HFF-Myc (cell line): ENCODE measurements around the gene TXNL1.
"Not testable (repeated sequence)": the region's sequence is repeated elsewhere in the genome, so short reads cannot be mapped to it uniquely, and the experiment has no call there.

Experiments
- DNase-seq: peaks from one replicate; pipeline ENCODE4 v3.0.0-alpha.2; 2011; ENCODE audit warnings: low read depth; ENCODE audit errors: extremely low read depth
- H3K4me3 ChIP-seq: replicated peaks from 2 replicates; pipeline ENCODE4 v1.5.1; 2011; ENCODE audit warnings: low read depth, mild to moderate bottlenecking, control low read depth, low read length
- TF ChIP-seq, protein P1 (sequence below): IDR thresholded peaks from 2 replicates; pipeline ENCODE4 v1.5.1; 2012; ENCODE audit warnings: mild to moderate bottlenecking, low read depth, low read length, control low read depth; ENCODE audit errors: missing control alignments

TXNL1 gene

DNA sequence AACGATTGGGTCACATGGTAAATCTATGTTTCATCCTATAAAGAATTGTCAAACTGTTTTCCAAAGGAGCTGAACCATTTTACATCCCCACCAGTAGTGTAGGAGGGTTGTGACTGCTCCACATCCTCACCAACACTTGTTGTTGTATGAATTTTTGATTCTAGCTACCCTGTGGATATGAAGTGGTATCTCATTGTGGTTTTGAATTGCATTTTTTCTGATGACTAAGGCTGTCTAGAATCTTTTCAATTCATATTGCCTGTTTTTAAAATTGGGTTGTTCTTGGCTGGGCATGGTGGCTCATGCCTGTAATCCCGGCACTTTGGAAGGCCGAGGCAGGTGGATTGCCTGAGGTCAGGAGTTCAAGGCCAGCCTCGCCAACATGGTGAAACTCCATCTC lies 44.5 kb downstream of the TXNL1 start:
- DNase-seq = no peak
- no peak overlapping the region for H3K4me3 ChIP-seq
- TF ChIP-seq, protein P1, sequence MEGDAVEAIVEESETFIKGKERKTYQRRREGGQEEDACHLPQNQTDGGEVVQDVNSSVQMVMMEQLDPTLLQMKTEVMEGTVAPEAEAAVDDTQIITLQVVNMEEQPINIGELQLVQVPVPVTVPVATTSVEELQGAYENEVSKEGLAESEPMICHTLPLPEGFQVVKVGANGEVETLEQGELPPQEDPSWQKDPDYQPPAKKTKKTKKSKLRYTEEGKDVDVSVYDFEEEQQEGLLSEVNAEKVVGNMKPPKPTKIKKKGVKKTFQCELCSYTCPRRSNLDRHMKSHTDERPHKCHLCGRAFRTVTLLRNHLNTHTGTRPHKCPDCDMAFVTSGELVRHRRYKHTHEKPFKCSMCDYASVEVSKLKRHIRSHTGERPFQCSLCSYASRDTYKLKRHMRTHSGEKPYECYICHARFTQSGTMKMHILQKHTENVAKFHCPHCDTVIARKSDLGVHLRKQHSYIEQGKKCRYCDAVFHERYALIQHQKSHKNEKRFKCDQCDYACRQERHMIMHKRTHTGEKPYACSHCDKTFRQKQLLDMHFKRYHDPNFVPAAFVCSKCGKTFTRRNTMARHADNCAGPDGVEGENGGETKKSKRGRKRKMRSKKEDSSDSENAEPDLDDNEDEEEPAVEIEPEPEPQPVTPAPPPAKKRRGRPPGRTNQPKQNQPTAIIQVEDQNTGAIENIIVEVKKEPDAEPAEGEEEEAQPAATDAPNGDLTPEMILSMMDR = no peak

DNA sequence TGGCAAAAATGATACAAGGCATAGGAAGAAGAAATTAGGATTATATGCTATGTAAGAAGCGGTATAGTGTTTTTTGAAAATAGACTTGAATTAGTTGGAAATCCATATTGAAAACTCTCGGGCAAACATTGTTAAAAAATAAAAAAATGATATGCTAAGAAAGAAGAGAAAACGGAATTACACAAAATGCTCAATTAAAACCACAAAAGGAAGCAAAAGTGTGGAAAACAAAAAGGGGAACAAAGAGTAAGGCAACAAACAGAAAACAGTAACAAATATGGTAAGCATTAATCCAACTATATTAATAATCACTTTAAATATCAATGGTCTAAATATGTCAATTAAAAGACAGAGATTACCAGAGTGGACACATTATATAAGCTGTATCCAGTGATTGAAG lies 58.4 kb downstream of the TXNL1 start:
- no peak overlapping the region for H3K4me3 ChIP-seq
- TF ChIP-seq, protein P1 = no peak
- DNase-seq = no peak

DNA sequence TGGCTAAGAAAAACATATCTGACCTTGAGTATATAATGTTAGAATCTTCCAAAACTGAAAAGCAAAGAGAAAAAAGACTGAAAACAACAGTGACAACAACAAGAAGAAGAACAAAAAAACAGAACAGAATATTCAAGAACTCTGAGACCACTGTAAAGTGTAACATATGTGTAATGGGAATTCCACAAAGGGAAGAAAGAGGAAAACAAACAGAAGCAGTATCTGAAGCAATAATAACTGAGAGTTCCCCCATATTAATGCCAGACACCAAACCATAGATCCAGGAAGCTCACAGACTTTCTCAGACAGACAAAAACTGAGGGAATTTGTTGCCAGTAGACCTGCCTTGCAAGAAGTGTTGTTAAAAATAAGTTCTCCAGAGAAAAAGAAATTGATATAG lies 58.9 kb downstream of the TXNL1 start:
- no peak overlapping the region for H3K4me3 ChIP-seq
- TF ChIP-seq, protein P1 = no peak
- no peak for DNase-seq

DNA sequence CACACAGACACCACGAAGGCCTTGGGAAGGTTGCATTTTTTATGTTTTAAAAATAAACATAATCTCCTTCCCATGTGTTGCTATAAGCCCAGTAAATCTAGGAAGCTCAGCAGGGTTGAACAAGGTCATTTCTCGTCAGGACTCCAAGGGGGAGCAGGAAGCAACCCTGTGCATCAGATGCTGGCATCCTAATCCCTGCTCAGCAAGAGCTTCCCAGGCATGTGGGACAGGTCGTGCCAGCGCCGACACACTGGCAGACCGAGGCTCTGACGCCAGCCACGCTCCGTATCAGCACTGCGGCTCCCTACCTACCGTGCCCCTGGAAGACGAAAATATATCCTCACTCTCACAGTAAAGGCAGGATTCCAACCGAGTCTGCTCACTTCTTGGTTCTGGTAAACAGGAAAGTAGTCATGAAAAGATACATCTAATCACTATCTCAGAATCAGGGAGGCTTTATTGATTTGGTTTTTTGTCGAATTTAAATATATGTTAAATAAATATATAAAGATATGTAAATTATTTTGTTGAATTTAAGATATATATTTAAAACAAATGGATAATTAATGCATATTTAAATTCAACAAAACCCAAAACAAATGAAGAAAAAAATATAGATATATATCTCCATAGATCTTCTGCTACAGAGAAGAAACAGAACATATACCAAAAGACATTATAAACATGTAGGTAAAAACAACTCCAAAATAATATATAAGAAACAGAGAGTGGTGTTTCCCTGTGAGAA lies 61.4 kb downstream of the TXNL1 start:
- DNase-seq = no peak
- TF ChIP-seq, protein P1 = no peak
- no peak overlapping the region for H3K4me3 ChIP-seq

DNA sequence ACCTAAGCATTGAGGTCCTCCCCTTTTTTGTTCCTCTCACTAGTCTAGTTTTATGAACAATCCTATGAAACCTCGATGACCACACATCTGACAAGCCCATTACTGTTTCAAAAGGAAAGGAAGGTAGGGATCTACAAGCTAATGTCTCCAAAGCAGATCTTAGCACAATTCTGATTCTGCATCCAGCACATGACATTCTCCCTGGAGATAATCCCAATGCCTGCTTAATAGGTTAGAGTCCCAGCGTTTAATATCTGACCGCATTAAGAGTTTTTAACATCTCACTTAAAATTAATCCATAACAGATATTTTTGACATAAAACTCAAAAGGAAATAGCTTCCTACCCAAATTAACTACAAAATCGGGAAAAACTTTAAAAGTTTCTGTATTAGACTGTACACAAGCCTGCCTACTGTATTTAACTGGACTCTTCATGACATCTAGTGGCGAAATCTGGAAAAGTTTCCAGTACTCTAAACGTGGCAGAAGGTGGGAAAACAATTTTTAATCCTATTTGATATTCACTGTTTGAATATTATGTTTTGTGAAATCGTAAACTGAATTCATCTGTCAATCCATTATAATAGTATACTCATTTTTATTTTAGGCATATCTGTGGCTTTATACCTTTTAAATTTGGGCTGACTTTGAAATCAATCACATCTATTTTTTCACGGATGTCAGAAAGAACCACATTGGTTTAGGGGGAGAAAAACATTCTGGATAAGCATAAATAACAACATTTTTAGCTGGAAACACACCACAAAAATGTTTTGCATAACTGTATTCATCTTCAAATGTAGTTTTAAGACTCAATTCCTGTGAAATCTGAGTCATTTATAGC lies 62.4 kb downstream of the TXNL1 start:
- TF ChIP-seq, protein P1 = peak; percentile 45

DNA sequence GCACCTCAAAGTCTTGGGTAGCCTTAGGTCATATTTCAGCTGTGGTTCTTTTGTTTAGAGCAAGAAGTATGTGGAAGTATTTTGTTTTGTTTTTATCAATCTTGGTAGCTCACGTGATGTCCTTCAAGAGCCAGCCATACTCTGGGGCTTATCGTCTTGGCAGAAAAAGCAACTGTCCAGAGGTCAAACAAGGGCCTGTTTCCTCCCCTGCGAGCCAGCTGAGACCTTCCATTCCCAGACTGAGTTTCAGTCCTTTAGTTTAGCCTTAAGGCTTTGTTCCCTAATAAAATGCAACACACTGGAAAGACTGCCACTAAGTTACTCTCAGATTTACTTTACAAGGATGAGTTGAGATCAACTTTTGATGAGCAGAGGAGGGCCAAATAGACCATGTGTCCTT lies 63.5 kb downstream of the TXNL1 start:
- no peak overlapping the region for H3K4me3 ChIP-seq
- no peak for DNase-seq
- TF ChIP-seq, protein P1 = no peak

More for the DNA sequence above, 62.4 kb downstream of the TXNL1 start:
- no peak for DNase-seq
- H3K4me3 ChIP-seq = no peak overlapping the region

DNA sequence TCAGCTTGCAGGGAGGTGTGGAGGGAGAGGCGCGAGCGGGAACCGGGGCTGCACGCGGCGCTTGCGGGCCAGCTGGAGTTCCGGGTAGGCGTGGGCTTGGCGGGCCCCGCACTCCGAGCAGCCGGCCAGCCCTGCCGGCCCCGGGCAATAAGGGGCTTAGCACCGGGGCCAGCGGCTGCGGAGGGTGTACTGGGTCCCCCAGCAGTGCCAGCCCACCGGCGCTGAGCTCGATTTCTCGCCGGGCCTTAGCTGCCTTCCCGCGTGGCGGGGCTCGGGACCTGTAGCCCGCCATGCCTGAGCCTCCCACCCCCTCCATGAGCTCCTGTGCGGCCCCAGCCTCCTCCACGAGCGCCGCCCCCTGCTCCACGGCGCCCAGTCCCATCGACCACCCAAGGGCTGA lies 66.1 kb downstream of the TXNL1 start:
- not testable (repeated sequence) for DNase-seq, H3K4me3 ChIP-seq
